ENCODE data around the gene ZBTB49.

Gene ZBTB49

DNA sequence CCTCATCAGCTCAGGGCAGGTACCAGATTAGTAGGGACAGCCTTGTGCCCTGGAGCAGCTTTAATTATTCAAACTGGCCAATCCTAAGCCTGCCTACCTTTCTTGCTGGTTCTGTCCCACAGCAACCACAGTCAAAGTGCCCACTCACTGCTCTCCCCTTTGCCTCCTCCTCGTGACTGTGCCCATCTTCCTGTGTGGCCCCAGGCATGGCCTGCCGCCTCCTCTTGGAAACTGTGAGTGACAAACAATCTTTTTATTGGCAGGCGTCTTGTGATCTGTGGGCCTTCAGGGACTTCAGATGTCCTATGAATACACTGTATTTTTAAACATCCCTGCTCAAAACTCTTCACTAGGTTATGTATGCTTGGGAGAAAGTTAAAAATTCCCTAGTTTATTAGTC, 74.0 kb downstream of the ZBTB49 start:
- Histone ChIP-seq H3K9ac (ENCODE audit: low read depth, low read length, poor library complexity, severe bottlenecking) (no peak overlapping the region), H3F3A (ENCODE audit: low read depth) (no peaks in the 10 kb centered on the region), H2AFZ (ENCODE audit: low read length) (no peak overlapping the region), H4K20me1 (ENCODE audit: insufficient read depth, low read length, poor library complexity, severe bottlenecking) (no peaks in the 10 kb centered on the region), H3K4me1 (ENCODE audit: insufficient read depth, low read length, poor library complexity, severe bottlenecking) (no peaks in the 10 kb centered on the region), H3K27me3 (ENCODE audit: insufficient read depth, low read length, poor library complexity, severe bottlenecking) (no peaks in the 10 kb centered on the region), H3K36me3 (ENCODE audit: insufficient read depth, low read length) (no peaks in the 10 kb centered on the region), H3K4me2 (ENCODE audit: low read depth, low read length, poor library complexity, severe bottlenecking) (no peak overlapping the region), H3K9me3 (ENCODE audit: insufficient read depth, low read depth, low read length) (no peaks in the 10 kb centered on the region; the same call in 1 of the 2 replicates), H3K79me2 (ENCODE audit: insufficient read depth, low read length) (no peaks in the 10 kb centered on the region), H3K4me3 (ENCODE audit: low read length, poor library complexity, severe bottlenecking) (no peak overlapping the region), H3K9me2 (replicated peaks; ENCODE audit: low read depth, low read length) (no peaks in the 10 kb centered on the region)
- TF ChIP-seq EZH2phosphoT487 (IDR thresholded peaks at IDR 0.05; ENCODE audit: borderline replicate concordance), result no peak
- TF ChIP-seq, protein P1, sequence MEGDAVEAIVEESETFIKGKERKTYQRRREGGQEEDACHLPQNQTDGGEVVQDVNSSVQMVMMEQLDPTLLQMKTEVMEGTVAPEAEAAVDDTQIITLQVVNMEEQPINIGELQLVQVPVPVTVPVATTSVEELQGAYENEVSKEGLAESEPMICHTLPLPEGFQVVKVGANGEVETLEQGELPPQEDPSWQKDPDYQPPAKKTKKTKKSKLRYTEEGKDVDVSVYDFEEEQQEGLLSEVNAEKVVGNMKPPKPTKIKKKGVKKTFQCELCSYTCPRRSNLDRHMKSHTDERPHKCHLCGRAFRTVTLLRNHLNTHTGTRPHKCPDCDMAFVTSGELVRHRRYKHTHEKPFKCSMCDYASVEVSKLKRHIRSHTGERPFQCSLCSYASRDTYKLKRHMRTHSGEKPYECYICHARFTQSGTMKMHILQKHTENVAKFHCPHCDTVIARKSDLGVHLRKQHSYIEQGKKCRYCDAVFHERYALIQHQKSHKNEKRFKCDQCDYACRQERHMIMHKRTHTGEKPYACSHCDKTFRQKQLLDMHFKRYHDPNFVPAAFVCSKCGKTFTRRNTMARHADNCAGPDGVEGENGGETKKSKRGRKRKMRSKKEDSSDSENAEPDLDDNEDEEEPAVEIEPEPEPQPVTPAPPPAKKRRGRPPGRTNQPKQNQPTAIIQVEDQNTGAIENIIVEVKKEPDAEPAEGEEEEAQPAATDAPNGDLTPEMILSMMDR (conservative IDR thresholded peaks at IDR 0.05; ENCODE audit: low read length), result no peak

DNA sequence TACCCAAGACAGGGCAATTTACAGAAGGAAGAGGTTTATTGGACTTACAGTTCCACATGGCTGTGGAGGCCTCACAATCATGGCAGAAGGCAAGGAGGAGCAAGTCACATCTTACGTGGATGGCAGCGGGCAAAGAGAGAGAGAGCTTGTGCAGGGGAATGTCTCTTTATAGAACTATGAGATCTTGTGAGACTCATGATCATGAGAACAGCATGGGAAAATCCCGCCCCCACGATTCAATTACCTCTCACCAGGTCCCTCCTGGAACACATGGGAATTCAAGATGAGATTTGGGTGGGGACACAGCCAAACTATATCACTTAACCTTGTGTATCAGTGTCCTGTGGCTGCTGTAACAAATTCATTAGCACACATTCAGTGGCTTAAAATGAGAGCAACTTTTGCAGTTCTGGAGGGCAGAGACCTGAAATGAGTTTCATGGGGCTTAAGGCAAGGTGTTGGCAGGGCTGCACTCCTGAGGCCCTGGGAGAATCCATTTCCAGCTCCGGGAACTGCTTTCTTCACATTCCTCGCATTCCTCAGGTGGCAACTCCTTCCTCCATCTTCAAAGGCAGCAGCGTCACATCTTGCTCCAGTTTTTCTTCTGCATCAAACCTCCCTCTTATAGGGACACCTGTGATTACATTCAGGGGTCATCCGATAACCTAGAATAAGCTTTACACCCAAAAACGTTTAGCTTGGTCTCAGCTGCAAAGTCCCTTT, 74.6 kb downstream of the ZBTB49 start:
- no peaks in the 10 kb centered on the region for H3K9me2 ChIP-seq (replicated peaks; ENCODE audit: low read depth, low read length)
- TF ChIP-seq, protein P1 (conservative IDR thresholded peaks at IDR 0.05; ENCODE audit: low read length), result no peak
- TF ChIP-seq EZH2phosphoT487 (IDR thresholded peaks at IDR 0.05; ENCODE audit: borderline replicate concordance), result no peak
- no peaks in the 10 kb centered on the region for H3K36me3 ChIP-seq (ENCODE audit: insufficient read depth, low read length)
- no peaks in the 10 kb centered on the region for H4K20me1 ChIP-seq (ENCODE audit: insufficient read depth, low read length, poor library complexity, severe bottlenecking)
- H3K4me1 ChIP-seq (ENCODE audit: insufficient read depth, low read length, poor library complexity, severe bottlenecking), result no peaks in the 10 kb centered on the region
- H3K79me2 ChIP-seq (ENCODE audit: insufficient read depth, low read length), result no peaks in the 10 kb centered on the region
- H3K4me2 ChIP-seq (ENCODE audit: low read depth, low read length, poor library complexity, severe bottlenecking), result no peak overlapping the region
- no peaks in the 10 kb centered on the region for H3K27me3 ChIP-seq (ENCODE audit: insufficient read depth, low read length, poor library complexity, severe bottlenecking)
- no peaks in the 10 kb centered on the region for H3F3A ChIP-seq (ENCODE audit: low read depth)
- no peak overlapping the region for H3K4me3 ChIP-seq (ENCODE audit: low read length, poor library complexity, severe bottlenecking)
- no peak overlapping the region for H3K9ac ChIP-seq (ENCODE audit: low read depth, low read length, poor library complexity, severe bottlenecking)
- no peak overlapping the region for H2AFZ ChIP-seq (ENCODE audit: low read length)
- no peaks in the 10 kb centered on the region; the same call in 1 of the 2 replicates for H3K9me3 ChIP-seq (ENCODE audit: insufficient read depth, low read depth, low read length)

GRCh38 chr4:4368809-4369580, 78.9 kb downstream of the ZBTB49 start:
- Histone ChIP-seq H3K27me3 (ENCODE audit: insufficient read depth, low read length, poor library complexity, severe bottlenecking) (no peaks in the 10 kb centered on the region), H2AFZ (ENCODE audit: low read length) (no peak overlapping the region), H3K4me3 (ENCODE audit: low read length, poor library complexity, severe bottlenecking) (no peak overlapping the region), H4K20me1 (ENCODE audit: insufficient read depth, low read length, poor library complexity, severe bottlenecking) (no peaks in the 10 kb centered on the region), H3K9me2 (replicated peaks; ENCODE audit: low read depth, low read length) (no peaks in the 10 kb centered on the region), H3K9ac (ENCODE audit: low read depth, low read length, poor library complexity, severe bottlenecking) (no peak overlapping the region), H3K36me3 (ENCODE audit: insufficient read depth, low read length) (no peaks in the 10 kb centered on the region), H3K9me3 (ENCODE audit: insufficient read depth, low read depth, low read length) (no peaks in the 10 kb centered on the region; the same call in 1 of the 2 replicates), H3F3A (ENCODE audit: low read depth) (no peaks in the 10 kb centered on the region), H3K79me2 (ENCODE audit: insufficient read depth, low read length) (no peaks in the 10 kb centered on the region), H3K4me1 (ENCODE audit: insufficient read depth, low read length, poor library complexity, severe bottlenecking) (no peaks in the 10 kb centered on the region), H3K4me2 (ENCODE audit: low read depth, low read length, poor library complexity, severe bottlenecking) (no peak overlapping the region)
- TF ChIP-seq, protein P1 (conservative IDR thresholded peaks at IDR 0.05; ENCODE audit: low read length), result no peak
- no peak for TF ChIP-seq EZH2phosphoT487 (IDR thresholded peaks at IDR 0.05; ENCODE audit: borderline replicate concordance)
